ENCODE data around the gene S100PBP.

S100PBP gene

GRCh38 chr1:32817159-32817814 lies at the start of gene S100PBP, which contains the start of gene YARS1:
Gene S100PBP (plus strand): TSS chr1:32817653. CDS start chr1:32826100, 8,447 bp downstream.
Gene YARS1 (minus strand): TSS chr1:32817358. CDS start chr1:32817244, 114 bp downstream.
- H3K27me3 Mint-ChIP-seq: no peaks in the 10 kb centered on the region
- H3K9me3 Mint-ChIP-seq: no peaks in the 10 kb centered on the region
- H3K27ac Mint-ChIP-seq: peak within 1 kb of the TSS; percentile 88
- H3K36me3 Mint-ChIP-seq: peaks cover 7% of the 10 kb centered on the region
- peak within 1 kb of the TSS; percentile 98 for H3K4me3 Mint-ChIP-seq
- peak; percentile 99 to 100 for DNase-seq (ENCODE audit: low spot score in 2 of 2)
- ATAC-seq (ENCODE audit: low read depth): peak; percentile 93
- peaks cover 35% of the 10 kb centered on the region for H3K4me1 Mint-ChIP-seq

GRCh38 chr1:32768110-32768850 lies 49.2 kb upstream of the S100PBP start:
- no peak overlapping the region for H3K4me3 Mint-ChIP-seq
- no peaks in the 10 kb centered on the region for H3K36me3 Mint-ChIP-seq
- ATAC-seq (ENCODE audit: low read depth) (no peak), DNase-seq (ENCODE audit: low spot score in 2 of 2) (no peak)
- no peaks in the 10 kb centered on the region for H3K9me3 Mint-ChIP-seq
- peaks cover 2% of the 10 kb centered on the region for H3K4me1 Mint-ChIP-seq
- peaks cover 6% of the 10 kb centered on the region for H3K27me3 Mint-ChIP-seq
- no peak overlapping the region for H3K27ac Mint-ChIP-seq

- Mint-ChIP-seq H3K4me1 (peaks cover 4% of the 10 kb centered on the region), H3K9me3 (no peaks in the 10 kb centered on the region), H3K27me3 (peaks cover 6% of the 10 kb centered on the region), H3K27ac (no peak overlapping the region), H3K4me3 (no peak overlapping the region), H3K36me3 (peaks cover 3% of the 10 kb centered on the region)
- ATAC-seq (ENCODE audit: low read depth): no peak
- no peak for DNase-seq (ENCODE audit: low spot score in 2 of 2)
These were observed 47.8 kb upstream of the S100PBP start for GRCh38 chr1:32769524-32770220.

GRCh38 chr1:32770221-32770731 lies 47.2 kb upstream of the S100PBP start:
- Mint-ChIP-seq H3K4me3 (no peak overlapping the region), H3K27ac (no peak overlapping the region), H3K36me3 (peaks cover 5% of the 10 kb centered on the region), H3K4me1 (peaks cover 4% of the 10 kb centered on the region), H3K27me3 (peaks cover 6% of the 10 kb centered on the region), H3K9me3 (no peaks in the 10 kb centered on the region)
- DNase-seq (ENCODE audit: low spot score in 2 of 2) (no peak), ATAC-seq (ENCODE audit: low read depth) (no peak)

GRCh38 chr1:32770741-32771548 lies 46.5 kb upstream of the S100PBP start:
- H3K9me3 Mint-ChIP-seq: no peaks in the 10 kb centered on the region
- H3K27me3 Mint-ChIP-seq: peaks cover 6% of the 10 kb centered on the region
- no peak overlapping the region for H3K4me3 Mint-ChIP-seq
- ATAC-seq (ENCODE audit: low read depth) (no peak), DNase-seq (ENCODE audit: low spot score in 2 of 2) (no peak)
- H3K4me1 Mint-ChIP-seq: peaks cover 4% of the 10 kb centered on the region
- H3K36me3 Mint-ChIP-seq: peaks cover 8% of the 10 kb centered on the region
- no peak overlapping the region for H3K27ac Mint-ChIP-seq

- Mint-ChIP-seq H3K4me1 (peaks cover 4% of the 10 kb centered on the region), H3K27me3 (peaks cover 6% of the 10 kb centered on the region), H3K27ac (no peak overlapping the region), H3K9me3 (no peaks in the 10 kb centered on the region), H3K36me3 (peaks cover 8% of the 10 kb centered on the region), H3K4me3 (no peak overlapping the region)
- ATAC-seq (ENCODE audit: low read depth) (no peak), DNase-seq (ENCODE audit: low spot score in 2 of 2) (no peak)
These were observed 45.7 kb upstream of the S100PBP start for GRCh38 chr1:32771561-32772280.

GRCh38 chr1:32772281-32773017 lies 45.0 kb upstream of the S100PBP start:
- ATAC-seq (ENCODE audit: low read depth) (no peak), DNase-seq (ENCODE audit: low spot score in 2 of 2) (no peak)
- Mint-ChIP-seq H3K27me3 (peaks cover 4% of the 10 kb centered on the region), H3K4me1 (peaks cover 4% of the 10 kb centered on the region), H3K4me3 (no peak overlapping the region), H3K27ac (no peak overlapping the region), H3K36me3 (peaks cover 8% of the 10 kb centered on the region), H3K9me3 (no peaks in the 10 kb centered on the region)

GRCh38 chr1:32773018-32773763 lies 44.3 kb upstream of the S100PBP start:
- H3K36me3 Mint-ChIP-seq: peaks cover 11% of the 10 kb centered on the region
- peaks cover 4% of the 10 kb centered on the region for H3K27me3 Mint-ChIP-seq
- H3K9me3 Mint-ChIP-seq: no peaks in the 10 kb centered on the region
- no peak overlapping the region for H3K27ac Mint-ChIP-seq
- DNase-seq (ENCODE audit: low spot score in 2 of 2) (peak; percentile 68 to 69), ATAC-seq (ENCODE audit: low read depth) (peak; percentile 94)
- H3K4me3 Mint-ChIP-seq: no peak overlapping the region
- H3K4me1 Mint-ChIP-seq: peaks cover 4% of the 10 kb centered on the region

- H3K4me3 Mint-ChIP-seq: no peak overlapping the region
- ATAC-seq (ENCODE audit: low read depth) (no peak), DNase-seq (ENCODE audit: low spot score in 2 of 2) (no peak)
- H3K4me1 Mint-ChIP-seq: peaks cover 4% of the 10 kb centered on the region
- H3K27ac Mint-ChIP-seq: no peak overlapping the region
- no peaks in the 10 kb centered on the region for H3K9me3 Mint-ChIP-seq
- peaks cover 12% of the 10 kb centered on the region for H3K36me3 Mint-ChIP-seq
- H3K27me3 Mint-ChIP-seq: peaks cover 4% of the 10 kb centered on the region
These were observed 43.5 kb upstream of the S100PBP start for GRCh38 chr1:32773764-32774463.

- DNase-seq (ENCODE audit: low spot score in 2 of 2): no peak
- no peak overlapping the region for H3K4me3 Mint-ChIP-seq
- H3K4me1 Mint-ChIP-seq: peaks cover 4% of the 10 kb centered on the region
- peaks cover 4% of the 10 kb centered on the region for H3K27me3 Mint-ChIP-seq
- H3K27ac Mint-ChIP-seq: no peak overlapping the region
- ATAC-seq (ENCODE audit: low read depth): no peak
- H3K9me3 Mint-ChIP-seq: no peaks in the 10 kb centered on the region
- H3K36me3 Mint-ChIP-seq: peaks cover 15% of the 10 kb centered on the region
These were observed 43.0 kb upstream of the S100PBP start for GRCh38 chr1:32774464-32774808.

GRCh38 chr1:32774950-32775634 lies 42.4 kb upstream of the S100PBP start:
- DNase-seq (ENCODE audit: low spot score in 2 of 2) (no peak), ATAC-seq (ENCODE audit: low read depth) (no peak)
- H3K27me3 Mint-ChIP-seq: peaks cover 4% of the 10 kb centered on the region
- peaks cover 4% of the 10 kb centered on the region for H3K4me1 Mint-ChIP-seq
- H3K36me3 Mint-ChIP-seq: peaks cover 18% of the 10 kb centered on the region
- no peak overlapping the region for H3K4me3 Mint-ChIP-seq
- H3K9me3 Mint-ChIP-seq: no peaks in the 10 kb centered on the region
- H3K27ac Mint-ChIP-seq: no peak overlapping the region

All from memory B cell (primary cell).